GM12801 (cell line): Measurements from ENCODE around the gene RAVER2.

ENCODE experiments used
- CTCF ChIP-seq: IDR thresholded peaks from one replicate; pipeline ENCODE4 v1.5.1; 2011; ENCODE audit warnings: control low read depth; ENCODE audit not compliant: insufficient read length; ENCODE audit errors: extremely low read depth

The RAVER2 gene

DNA sequence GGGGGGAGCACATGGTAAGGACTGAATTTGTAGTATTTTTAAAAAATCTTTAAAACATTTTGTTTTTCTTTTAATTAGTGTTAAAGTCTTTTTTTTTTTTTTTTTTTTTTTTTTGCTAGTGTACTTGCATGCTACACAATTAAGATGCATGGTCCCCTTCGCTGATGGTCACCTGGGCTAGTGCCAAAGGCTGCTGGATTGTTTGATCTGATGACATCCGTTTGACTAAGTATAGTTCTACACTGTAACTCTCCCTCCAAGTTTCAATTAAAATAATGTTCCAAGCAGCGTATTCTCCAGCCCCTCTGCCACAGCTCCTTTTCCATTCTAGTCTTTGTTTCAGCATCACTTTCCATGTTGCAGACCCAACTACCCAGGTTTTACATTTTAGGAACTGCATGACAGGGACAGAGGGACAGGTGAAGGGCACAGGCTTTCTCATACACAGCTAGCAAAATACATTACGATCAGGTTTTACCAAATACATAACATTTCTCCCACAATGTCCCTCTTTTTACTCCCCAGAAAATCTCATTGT lies 852 bp upstream of the RAVER2 start:
- TF ChIP-seq CTCF = no peak

DNA sequence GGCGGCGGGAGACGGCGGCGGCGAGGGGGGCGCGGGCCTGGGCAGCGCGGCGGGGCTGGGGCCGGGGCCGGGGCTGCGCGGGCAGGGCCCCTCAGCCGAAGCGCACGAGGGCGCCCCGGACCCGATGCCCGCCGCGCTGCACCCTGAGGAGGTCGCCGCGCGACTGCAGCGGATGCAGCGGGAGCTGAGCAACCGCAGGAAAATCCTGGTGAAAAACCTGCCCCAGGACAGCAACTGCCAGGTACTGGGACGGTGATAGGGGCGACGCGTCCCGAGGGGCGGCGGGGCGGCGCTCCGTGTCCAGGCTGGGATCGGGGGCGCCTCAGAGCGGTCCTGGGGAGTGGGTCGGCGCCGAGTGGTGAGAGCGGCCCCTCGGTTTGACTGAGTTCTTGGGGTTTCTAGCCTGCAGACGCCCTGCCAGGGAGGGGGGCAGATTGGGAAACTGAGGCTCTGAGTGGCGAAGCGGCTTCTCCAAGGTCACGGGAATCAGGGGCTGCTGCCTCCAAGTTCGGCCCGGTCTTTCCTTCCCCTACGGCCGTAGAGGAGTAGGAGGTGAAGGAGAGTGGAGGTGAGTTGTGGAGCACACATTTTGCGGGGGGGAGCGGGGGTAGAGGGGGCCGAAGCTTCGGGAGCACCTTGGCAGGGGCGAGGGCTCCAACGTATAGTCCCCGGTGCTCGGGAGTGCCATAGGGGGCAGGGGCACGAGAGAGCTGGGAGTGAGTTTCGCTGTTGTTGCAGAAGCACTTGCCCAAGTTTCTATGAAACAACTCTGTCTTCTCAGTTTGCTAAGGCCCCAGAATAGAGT lies 508 bp downstream of the RAVER2 start:
- TF ChIP-seq CTCF = no peak

- no peak for TF ChIP-seq CTCF
These were observed 1.4 kb downstream of the RAVER2 start for GRCh38 chr1:64745986-64746940.

DNA sequence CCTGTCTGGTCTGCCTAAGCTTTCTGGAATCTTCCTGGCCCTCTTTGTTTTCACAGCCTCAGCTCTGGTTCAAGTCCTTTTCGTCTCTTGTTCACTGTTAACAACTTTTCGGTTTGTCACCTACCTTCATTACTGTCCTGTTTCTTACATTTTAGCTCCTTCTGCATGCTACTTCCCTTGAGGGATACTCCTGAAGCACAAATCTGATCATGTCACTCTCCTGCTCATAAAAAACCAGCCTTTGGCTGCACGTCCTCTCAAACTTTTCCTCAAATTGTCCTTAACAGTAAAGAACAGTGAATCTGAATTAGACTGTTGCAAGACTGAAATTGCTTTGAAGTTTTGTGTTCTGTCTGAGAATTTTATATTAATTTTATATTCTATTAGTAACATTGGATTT lies 3.3 kb downstream of the RAVER2 start:
- TF ChIP-seq CTCF = no peak

GRCh38 chr1:64748706-64749105 lies 3.8 kb downstream of the RAVER2 start:
- TF ChIP-seq CTCF = no peak

- TF ChIP-seq CTCF = no peak
These were observed 5.2 kb downstream of the RAVER2 start for GRCh38 chr1:64750092-64750491.

GRCh38 chr1:64750875-64751274 lies 6.0 kb downstream of the RAVER2 start:
- no peak for TF ChIP-seq CTCF
